Ishikawa (cell line): ENCODE data around the gene ALG10B.

Source experiments
- EGR1 ChIP-seq: IDR thresholded peaks from 2 replicates; pipeline ENCODE4 v1.6.1; 2012
- MAX ChIP-seq: IDR thresholded peaks from 2 replicates; pipeline ENCODE4 v1.6.1; 2012
- TAF1 ChIP-seq: IDR thresholded peaks from 2 replicates; pipeline ENCODE4 v1.6.1; 2012; ENCODE audit warnings: low read depth, mild to moderate bottlenecking
- YY1 ChIP-seq: IDR thresholded peaks from 2 replicates; pipeline ENCODE4 v1.6.1; 2012; ENCODE audit warnings: low read depth
- ZBTB7A ChIP-seq: IDR thresholded peaks from 2 replicates; pipeline ENCODE4 v1.6.1; 2012; ENCODE audit warnings: low read depth

- TF ChIP-seq TAF1 (no peak), ZBTB7A (no peak), MAX (no peak), YY1 (no peak), EGR1 (no peak)
Observed at GRCh38 chr12:38370311-38370710, 53.7 kb downstream of the ALG10B start.
